Mesendoderm (in vitro differentiated cells): ENCODE data around the gene BTK.

Experiments used
- DNase-seq: peaks from one replicate; pipeline ENCODE4 v3.0.0; 2013
- H2AK5ac ChIP-seq: 2 replicates; pipeline ENCODE4 v1.6.1; 2013; ENCODE audit warnings: low read length, inconsistent platforms
- H2BK120ac ChIP-seq: 2 replicates; pipeline ENCODE4 v1.6.1; 2013; ENCODE audit warnings: low read depth, mild to moderate bottlenecking, low read length, moderate library complexity, mixed read lengths
- H2BK15ac ChIP-seq: replicated peaks from 2 replicates; pipeline ENCODE4 v1.6.1; 2013; ENCODE audit warnings: low read depth, mild to moderate bottlenecking, moderate library complexity
- H2BK5ac ChIP-seq: 2 replicates; pipeline ENCODE4 v1.6.1; 2013; ENCODE audit warnings: low read length, inconsistent platforms
- H3K18ac ChIP-seq: 2 replicates; pipeline ENCODE4 v1.6.1; 2013; ENCODE audit warnings: mild to moderate bottlenecking, low read length, mixed read lengths
- H3K23ac ChIP-seq: one replicate; pipeline ENCODE4 v1.6.1; 2013; ENCODE audit warnings: low read length
- H3K27ac ChIP-seq: 2 replicates; pipeline ENCODE4 v1.5.1; 2013; ENCODE audit warnings: low read depth, mild to moderate bottlenecking, inconsistent platforms, low read length, moderate library complexity
- H3K27me3 ChIP-seq: 2 replicates; pipeline ENCODE4 v1.6.1; 2013; ENCODE audit warnings: low read length, control low read depth, mild to moderate bottlenecking, inconsistent platforms; ENCODE audit not compliant: insufficient read depth, poor library complexity
- H3K36me3 ChIP-seq: 2 replicates; pipeline ENCODE4 v1.6.1; 2013; ENCODE audit warnings: low read length, inconsistent platforms; ENCODE audit not compliant: control insufficient read depth, insufficient read depth
- H3K4ac ChIP-seq: one replicate; pipeline ENCODE4 v1.6.1; 2013; ENCODE audit warnings: low read depth, mild to moderate bottlenecking, low read length, moderate library complexity
- H3K4me1 ChIP-seq: 2 replicates; pipeline ENCODE4 v1.6.1; 2013; ENCODE audit warnings: low read depth, low read length, inconsistent platforms; ENCODE audit not compliant: control insufficient read depth
- H3K4me2 ChIP-seq: 2 replicates; pipeline ENCODE4 v1.6.1; 2013; ENCODE audit warnings: low read length
- H3K4me3 ChIP-seq: 2 replicates; pipeline ENCODE4 v1.5.1; 2013; ENCODE audit warnings: mild to moderate bottlenecking, low read length
- H3K56ac ChIP-seq: one replicate; pipeline ENCODE4 v1.6.1; 2013; ENCODE audit warnings: low read length
- H3K79me1 ChIP-seq: 2 replicates; pipeline ENCODE4 v1.6.1; 2013; ENCODE audit warnings: low read length, inconsistent platforms
- H3K79me2 ChIP-seq: 2 replicates; pipeline ENCODE4 v1.6.1; 2013; ENCODE audit warnings: mild to moderate bottlenecking, low read length; ENCODE audit not compliant: control insufficient read depth, insufficient read depth
- H3K9ac ChIP-seq: 2 replicates; pipeline ENCODE4 v1.6.1; 2013; ENCODE audit warnings: low read length, inconsistent platforms
- H4K5ac ChIP-seq: one replicate; pipeline ENCODE4 v1.6.1; 2013; ENCODE audit warnings: low read length
- H4K8ac ChIP-seq: one replicate; pipeline ENCODE4 v1.6.1; 2013; ENCODE audit warnings: low read depth, mild to moderate bottlenecking, control low read depth, low read length, moderate library complexity
- WGBS: extraction: QIAGEN DNeasy Blood & Tissue Kit; methylation state at CpG from one replicate; pipeline ENCODE4 v1.1.7; 2013; ENCODE audit warnings: low lambda C conversion rate, missing lambda C conversion rate; ENCODE audit not compliant: insufficient coverage; ENCODE audit errors: extremely low coverage; 5-methylcytosine and 5-hydroxymethylcytosine counted together

The BTK gene

GRCh38 chrX:101417981-101418841, 32.2 kb upstream of the BTK start:
- Histone ChIP-seq H3K79me2 (no peaks in the 10 kb centered on the region), H4K5ac (no peak overlapping the region), H2BK15ac (no peak overlapping the region), H3K79me1 (no peaks in the 10 kb centered on the region), H3K36me3 (no peaks in the 10 kb centered on the region), H2AK5ac (no peak overlapping the region), H3K9ac (peak overlapping the region; percentile 80), H3K27ac (peak overlapping the region; percentile 66), H2BK120ac (no peak overlapping the region), H3K23ac (no peak overlapping the region), H3K4me1 (no peaks in the 10 kb centered on the region), H3K4me2 (peak overlapping the region; percentile 46), H3K18ac (peak overlapping the region; percentile 89), H3K4me3 (peak overlapping the region; percentile 47), H3K4ac (no peak overlapping the region), H3K27me3 (no peaks in the 10 kb centered on the region), H2BK5ac (peak overlapping the region; percentile 55), H3K56ac (peak overlapping the region; percentile 90), H4K8ac (peak overlapping the region; percentile 70)
- DNase-seq, result peak; percentile 77
- no CpG with 5 or more reads among the region's 56 CpGs for WGBS

- peak overlapping the region; percentile 82 for H2BK120ac ChIP-seq
- no peak overlapping the region for H3K4ac ChIP-seq
- H3K79me1 ChIP-seq, result peaks cover under 1% of the 10 kb centered on the region
- no peak overlapping the region for H2BK15ac ChIP-seq
- H4K8ac ChIP-seq, result no peak overlapping the region
- H2AK5ac ChIP-seq, result no peak overlapping the region
- no peak overlapping the region for H3K9ac ChIP-seq
- H3K27me3 ChIP-seq, result no peaks in the 10 kb centered on the region
- no CpG with 5 or more reads among the region's 4 CpGs for WGBS
- H3K4me3 ChIP-seq, result no peak overlapping the region
- H3K27ac ChIP-seq, result no peak overlapping the region
- peaks cover 1% of the 10 kb centered on the region for H3K79me2 ChIP-seq
- no peaks in the 10 kb centered on the region for H3K4me1 ChIP-seq
- no peak for DNase-seq
- no peak overlapping the region for H3K4me2 ChIP-seq
- H3K56ac ChIP-seq, result peak overlapping the region; percentile 71
- H2BK5ac ChIP-seq, result no peak overlapping the region
- H3K18ac ChIP-seq, result no peak overlapping the region
- no peaks in the 10 kb centered on the region for H3K36me3 ChIP-seq
- H4K5ac ChIP-seq, result no peak overlapping the region
- H3K23ac ChIP-seq, result no peak overlapping the region
These were observed 31.2 kb upstream of the BTK start for GRCh38 chrX:101417190-101417589.

GRCh38 chrX:101416691-101417090, 30.7 kb upstream of the BTK start:
- no peak overlapping the region for H3K4me2 ChIP-seq
- no peak overlapping the region for H3K4me3 ChIP-seq
- no CpG with 5 or more reads among the region's 7 CpGs for WGBS
- no peak overlapping the region for H3K9ac ChIP-seq
- H3K18ac ChIP-seq, result no peak overlapping the region
- H2BK15ac ChIP-seq, result no peak overlapping the region
- peaks cover 6% of the 10 kb centered on the region for H3K79me2 ChIP-seq
- H3K4me1 ChIP-seq, result no peaks in the 10 kb centered on the region
- no peak overlapping the region for H3K4ac ChIP-seq
- H3K56ac ChIP-seq, result peak overlapping the region; percentile 10
- no peaks in the 10 kb centered on the region for H3K36me3 ChIP-seq
- peaks cover 2% of the 10 kb centered on the region for H3K79me1 ChIP-seq
- H3K27ac ChIP-seq, result no peak overlapping the region
- H2BK120ac ChIP-seq, result no peak overlapping the region
- no peak overlapping the region for H2BK5ac ChIP-seq
- DNase-seq, result no peak
- no peak overlapping the region for H4K8ac ChIP-seq
- no peak overlapping the region for H4K5ac ChIP-seq
- H3K23ac ChIP-seq, result no peak overlapping the region
- H3K27me3 ChIP-seq, result no peaks in the 10 kb centered on the region
- no peak overlapping the region for H2AK5ac ChIP-seq

- Histone ChIP-seq H3K18ac (no peak overlapping the region), H4K5ac (no peak overlapping the region), H3K23ac (no peak overlapping the region), H2BK120ac (no peak overlapping the region), H3K4me1 (no peaks in the 10 kb centered on the region), H3K79me1 (peaks cover 2% of the 10 kb centered on the region), H2BK15ac (no peak overlapping the region), H3K79me2 (peaks cover 11% of the 10 kb centered on the region), H3K4me2 (no peak overlapping the region), H3K4me3 (no peak overlapping the region), H2AK5ac (no peak overlapping the region), H3K56ac (peak overlapping the region; percentile 50), H4K8ac (no peak overlapping the region), H3K36me3 (no peaks in the 10 kb centered on the region), H3K9ac (peak overlapping the region; percentile 48), H2BK5ac (no peak overlapping the region), H3K4ac (peak overlapping the region; percentile 31), H3K27me3 (no peaks in the 10 kb centered on the region), H3K27ac (no peak overlapping the region)
- peak; percentile 80 for DNase-seq
- WGBS, result no CpG with 5 or more reads among the region's 12 CpGs
These were observed 29.5 kb upstream of the BTK start for GRCh38 chrX:101415180-101416145.

- H3K27ac ChIP-seq, result no peak overlapping the region
- H3K4me2 ChIP-seq, result no peak overlapping the region
- H4K5ac ChIP-seq, result no peak overlapping the region
- H3K4me1 ChIP-seq, result no peaks in the 10 kb centered on the region
- H3K23ac ChIP-seq, result no peak overlapping the region
- H3K36me3 ChIP-seq, result no peaks in the 10 kb centered on the region
- no peak overlapping the region for H3K18ac ChIP-seq
- H3K27me3 ChIP-seq, result no peaks in the 10 kb centered on the region
- H4K8ac ChIP-seq, result no peak overlapping the region
- no CpG with 5 or more reads among the region's 10 CpGs for WGBS
- H3K9ac ChIP-seq, result no peak overlapping the region
- H3K4me3 ChIP-seq, result no peak overlapping the region
- no peak overlapping the region for H2BK5ac ChIP-seq
- H3K79me1 ChIP-seq, result peaks cover 2% of the 10 kb centered on the region
- H2BK15ac ChIP-seq, result no peak overlapping the region
- no peak overlapping the region for H3K4ac ChIP-seq
- peaks cover 24% of the 10 kb centered on the region for H3K79me2 ChIP-seq
- no peak overlapping the region for H3K56ac ChIP-seq
- H2AK5ac ChIP-seq, result no peak overlapping the region
- H2BK120ac ChIP-seq, result no peak overlapping the region
- DNase-seq, result no peak
These were observed 26.0 kb upstream of the BTK start for GRCh38 chrX:101411984-101412383.
